ENCODE measurements around the gene SPI1.

Gene SPI1

DNA sequence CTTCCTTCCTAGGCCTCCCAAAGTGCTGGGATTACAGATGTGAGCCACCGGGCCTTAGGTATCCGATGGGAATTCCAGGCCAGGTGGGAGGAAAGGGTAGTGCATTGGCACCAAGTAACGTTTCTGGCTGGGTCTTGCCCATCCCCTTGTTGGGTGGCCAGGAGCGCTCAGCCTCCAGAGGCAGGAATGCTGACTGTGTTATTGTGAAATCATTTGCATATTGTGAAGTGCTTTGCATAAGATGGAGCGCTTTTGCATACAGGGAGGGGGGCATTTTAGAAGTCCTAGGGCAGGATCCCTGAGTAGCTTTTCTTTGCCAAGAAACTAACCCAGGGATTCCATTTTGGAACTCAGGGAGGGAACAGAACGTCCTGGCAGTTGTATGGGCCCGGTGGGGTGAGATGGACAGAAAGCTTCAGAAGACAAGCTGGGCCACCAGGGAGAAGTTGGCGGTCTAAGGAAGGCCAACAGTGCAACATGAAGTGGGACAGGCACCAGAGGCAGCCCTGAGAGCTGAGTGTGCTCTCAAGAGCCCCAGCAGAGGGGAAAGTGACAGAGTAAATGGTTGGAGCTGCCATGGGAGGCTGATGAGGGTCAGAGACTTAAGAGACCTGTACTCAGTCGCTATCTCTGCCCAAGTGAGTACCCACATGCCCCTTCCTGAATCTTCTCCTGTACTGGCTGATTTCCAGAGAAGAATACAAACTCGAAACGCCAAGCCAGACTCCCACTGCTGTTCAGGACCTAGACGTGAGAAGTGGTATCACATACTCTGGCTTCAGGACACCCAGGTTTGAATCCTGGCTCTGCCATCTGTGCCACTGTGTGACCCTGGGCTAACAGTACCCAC is 28.8 kb upstream of the SPI1 start:
- no peak for DNase-seq

DNA sequence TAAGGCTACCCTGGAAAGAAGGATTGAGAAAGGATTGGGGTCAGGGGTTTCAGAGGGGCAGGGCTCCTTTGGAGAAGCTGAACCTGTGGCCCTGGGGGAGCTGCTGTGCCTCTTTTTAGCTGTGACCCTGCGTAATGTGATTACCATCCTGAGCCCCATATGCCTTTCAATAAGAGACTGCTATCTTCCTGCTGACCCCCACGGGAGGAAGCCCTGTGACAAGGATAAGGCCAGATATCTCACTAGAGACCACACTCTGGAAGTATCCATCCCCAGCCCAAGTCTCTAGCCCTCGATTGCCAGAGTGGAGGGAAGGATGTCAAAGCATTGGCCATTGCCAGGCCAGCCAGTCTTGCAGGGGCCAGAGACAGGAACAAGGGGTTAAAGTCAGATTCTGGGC is 25.2 kb upstream of the SPI1 start:
- DNase-seq = no peak

DNA sequence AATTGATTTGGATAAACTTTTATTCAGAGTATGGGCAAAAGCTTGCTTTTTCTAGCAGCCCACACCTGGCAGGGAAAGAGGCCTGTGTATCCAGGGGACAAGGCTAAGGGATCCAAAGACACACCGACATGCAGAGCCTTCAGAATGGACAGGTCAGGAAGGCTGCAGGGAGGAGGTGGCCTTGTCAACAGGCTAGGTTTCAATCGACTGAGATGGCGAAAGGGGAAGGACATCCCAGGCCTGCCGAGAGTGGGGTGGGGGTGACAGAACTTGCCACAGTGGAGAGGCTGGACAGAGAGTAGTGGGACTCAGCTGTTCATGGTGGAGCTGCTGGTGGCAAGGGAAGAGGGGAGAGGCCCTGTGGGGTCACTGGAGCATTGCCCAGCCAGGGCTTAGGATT is 24.8 kb upstream of the SPI1 start:
- DNase-seq = no peak

DNA sequence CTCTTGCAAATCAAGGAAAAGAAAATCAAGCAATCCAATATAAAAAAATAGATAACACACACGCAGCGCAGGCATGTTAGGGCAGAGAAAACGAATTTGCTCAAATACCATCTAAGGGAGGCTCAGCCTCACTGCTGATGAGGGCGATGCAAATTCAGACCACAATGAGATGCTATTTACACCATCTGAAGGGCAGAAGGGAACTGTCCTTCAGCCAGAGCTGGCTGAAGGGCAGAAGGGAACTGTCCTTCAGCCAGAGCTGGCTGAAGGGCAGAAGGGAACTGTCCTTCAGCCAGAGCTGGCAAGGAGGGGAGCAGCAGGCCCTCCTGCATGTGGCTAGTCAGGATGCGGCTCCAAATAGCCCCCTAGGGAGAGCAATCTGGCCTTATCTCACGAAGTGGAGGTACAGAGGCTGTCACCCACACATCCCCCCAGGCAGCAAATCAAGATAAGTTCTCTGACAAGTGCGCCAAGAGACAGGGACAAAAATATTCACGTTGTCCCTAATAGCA is 22.5 kb upstream of the SPI1 start:
- DNase-seq = no peak

DNA sequence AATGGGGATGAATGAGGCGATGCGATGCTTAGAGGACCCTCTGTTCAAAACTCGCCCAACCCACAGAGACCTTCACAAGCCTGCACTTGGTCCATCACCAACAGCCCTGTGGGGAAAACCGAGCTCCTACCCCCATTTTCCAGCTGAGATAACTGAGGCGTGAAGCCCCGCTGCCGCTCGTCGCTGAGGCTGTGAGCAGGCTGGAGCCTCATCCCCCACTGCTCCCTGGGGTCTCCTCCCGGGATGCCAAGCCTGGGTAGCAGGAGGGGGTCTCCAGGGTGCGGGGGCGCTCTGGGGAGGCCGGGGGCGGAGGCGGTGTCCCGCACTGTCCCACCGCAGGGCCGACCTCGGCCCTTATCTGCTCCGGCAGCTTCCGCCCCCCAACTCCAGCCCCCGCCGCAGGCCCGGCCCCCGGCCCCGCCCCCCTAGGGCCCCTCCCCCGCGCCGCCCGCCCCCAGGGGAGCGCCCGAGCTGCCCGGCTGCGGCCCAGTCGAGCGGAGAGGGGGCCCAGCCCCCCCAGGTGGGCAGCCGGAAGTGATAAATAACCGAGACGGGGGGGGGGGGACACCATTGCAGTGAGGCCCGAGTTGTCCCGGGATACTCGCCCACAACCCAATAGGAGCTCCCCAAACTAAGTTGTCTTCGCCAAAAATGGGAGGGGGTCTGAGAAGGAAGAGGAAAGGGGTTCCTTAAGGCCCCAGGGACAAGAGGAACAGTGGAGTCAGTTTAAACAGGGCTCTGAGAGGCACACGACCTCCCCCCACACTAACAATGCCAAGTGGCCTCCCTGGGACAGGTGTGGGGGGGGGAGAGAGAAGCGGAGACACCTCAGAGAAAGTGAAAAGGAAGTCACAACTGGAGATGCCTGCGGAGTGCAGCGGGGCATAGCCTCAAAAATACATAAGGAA is 21.8 kb upstream of the SPI1 start:
- no peak for DNase-seq

DNA sequence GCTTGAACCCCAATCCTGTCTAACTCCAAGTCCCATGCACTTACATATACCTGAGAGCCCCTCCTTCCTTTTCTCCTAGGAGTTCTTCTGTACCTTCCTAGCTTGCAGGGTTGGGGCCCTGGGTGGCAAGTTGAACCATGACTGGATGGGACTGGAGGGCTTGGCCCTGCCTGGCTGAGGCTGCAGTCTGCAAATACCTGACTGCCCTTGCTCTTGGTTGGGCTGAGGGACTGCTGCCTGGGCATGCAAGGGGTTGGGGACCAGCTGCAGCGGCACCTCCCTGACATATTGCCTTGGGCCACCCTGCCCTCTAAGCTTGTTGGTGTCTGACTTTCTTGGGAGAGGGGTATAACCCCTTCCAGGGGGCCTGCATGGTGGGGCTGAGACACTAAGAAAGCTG is 20.2 kb upstream of the SPI1 start:
- no peak for DNase-seq

DNA sequence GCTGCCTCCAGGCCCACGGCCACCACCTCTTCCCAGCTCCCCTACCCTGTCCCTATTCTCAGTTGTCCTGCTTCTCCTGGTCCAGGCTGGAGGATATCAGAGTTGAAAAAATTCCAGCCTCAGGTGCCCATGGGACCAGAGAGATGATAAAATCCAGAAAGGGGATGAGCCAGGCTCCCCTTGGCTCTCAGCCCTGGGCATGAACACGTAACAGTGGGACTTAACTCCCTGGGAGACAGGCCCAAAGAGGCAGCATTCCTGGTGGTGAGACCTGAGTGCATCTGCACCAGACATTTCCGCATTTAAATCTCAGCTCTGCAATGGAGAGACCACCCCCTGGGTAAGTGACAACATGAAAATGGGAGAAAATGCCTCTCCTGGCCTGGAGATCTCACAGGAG is 19.7 kb upstream of the SPI1 start:
- DNase-seq = no peak

DNA sequence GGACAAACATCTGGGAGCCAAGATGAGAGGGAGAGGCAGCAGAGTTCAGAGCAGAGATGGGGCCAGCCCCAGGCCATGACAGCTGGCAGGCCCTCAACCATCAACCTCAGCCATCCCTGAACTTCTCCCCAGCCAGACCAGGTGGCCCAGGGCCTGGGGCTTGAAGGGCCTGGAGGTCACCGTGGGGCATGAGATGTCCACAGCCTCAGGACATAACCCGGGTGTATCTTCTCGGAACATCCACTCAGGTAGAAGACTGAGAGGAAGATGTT is 17.6 kb upstream of the SPI1 start:
- DNase-seq = no peak

DNA sequence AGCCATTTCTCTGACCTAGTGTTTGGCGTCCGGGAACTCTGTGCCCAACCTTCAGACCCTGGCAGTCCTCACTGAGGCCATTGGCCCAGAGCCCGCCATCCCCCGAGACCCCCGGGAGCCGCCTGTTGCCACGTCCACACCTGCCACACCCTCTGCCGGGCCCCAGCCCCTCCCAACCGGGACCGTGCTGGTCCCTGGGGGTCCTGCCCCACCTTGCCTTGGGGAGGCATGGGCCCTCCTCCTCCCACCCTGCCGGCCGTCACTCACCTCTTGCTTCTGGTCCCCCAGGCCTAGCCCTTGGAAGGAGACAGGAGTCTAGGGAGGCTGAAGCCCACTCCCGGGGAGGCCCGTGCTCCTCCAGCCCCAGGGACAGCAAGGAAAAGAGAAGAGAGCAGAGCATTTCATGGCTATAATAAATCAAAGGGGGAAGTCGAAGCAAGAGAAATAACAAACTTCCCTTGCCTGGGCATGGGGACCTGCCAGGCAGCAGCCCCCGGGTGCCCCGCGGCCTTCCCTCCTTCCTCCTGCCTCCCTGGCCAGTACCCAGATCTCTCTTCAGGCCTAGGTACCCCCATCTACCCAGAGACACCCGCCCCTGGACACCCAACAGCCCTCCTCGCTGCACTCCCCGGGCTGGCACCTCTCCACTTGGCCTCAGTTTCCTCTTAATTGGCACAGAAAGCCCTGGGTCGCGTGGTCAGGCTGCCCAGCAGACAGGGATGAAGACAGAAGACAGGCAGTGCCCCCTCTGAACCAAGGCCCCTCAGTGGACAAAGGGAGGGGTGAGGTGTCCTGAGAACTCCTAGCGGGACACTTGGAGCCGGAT is 17.1 kb upstream of the SPI1 start:
- no peak for DNase-seq

DNA sequence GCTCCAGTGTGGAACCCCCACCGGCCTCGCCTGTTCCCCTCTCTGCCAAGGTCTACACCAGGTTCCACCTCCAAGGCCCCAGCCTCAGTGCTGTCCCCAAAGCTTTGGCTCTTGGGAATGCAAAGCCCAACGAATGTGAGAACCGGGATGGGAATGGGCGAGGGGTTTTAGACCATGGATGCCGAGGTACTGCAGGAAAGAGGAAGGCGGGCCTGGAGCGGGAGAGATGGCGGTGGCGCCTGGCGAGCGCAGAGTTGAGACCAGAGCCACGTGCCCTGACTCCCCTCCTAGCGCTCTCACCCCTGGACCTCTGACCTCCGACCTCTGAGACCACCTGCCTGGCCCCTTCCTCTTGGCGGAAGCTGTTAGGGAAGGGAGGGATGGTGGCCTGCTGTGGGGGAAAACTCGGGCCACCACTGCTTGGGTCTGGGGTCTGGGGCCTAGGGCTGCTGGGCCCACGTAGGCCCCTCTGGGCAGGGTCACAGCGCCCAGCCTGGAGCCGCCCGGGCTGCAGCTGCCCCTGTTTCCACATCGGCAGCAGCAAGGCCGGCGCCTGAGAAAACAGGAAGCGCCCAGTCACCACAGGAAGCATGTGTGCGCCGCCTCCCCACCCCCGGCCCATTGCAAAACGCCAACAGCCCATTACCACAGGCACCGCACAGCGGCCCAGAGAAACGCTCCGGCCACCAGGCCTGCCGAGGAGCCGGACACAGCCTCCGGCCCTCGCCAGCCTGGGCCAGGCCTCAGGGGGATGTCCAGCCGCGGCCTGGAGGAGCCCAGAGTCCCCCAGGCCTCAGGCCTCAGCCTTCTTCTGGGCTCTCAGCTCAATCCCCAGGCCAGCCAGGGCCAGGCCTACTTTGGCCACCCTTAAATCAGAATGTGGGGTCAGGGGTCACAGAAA is 16.2 kb upstream of the SPI1 start:
- DNase-seq = no peak

DNA sequence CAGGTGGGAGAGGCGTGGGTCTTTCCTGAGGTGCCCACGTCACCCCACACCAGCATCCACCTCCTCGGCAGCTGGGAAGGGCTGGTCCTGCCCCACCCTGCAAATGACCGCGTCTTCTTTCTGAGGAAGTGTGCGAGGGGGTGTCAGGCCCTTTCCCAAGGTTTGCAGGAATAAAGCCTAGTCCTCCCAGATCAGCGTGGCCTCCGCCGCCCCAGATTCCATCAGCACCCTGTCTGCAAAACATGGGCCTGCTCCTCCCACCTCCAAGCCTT is 15.6 kb upstream of the SPI1 start:
- DNase-seq = no peak

DNA sequence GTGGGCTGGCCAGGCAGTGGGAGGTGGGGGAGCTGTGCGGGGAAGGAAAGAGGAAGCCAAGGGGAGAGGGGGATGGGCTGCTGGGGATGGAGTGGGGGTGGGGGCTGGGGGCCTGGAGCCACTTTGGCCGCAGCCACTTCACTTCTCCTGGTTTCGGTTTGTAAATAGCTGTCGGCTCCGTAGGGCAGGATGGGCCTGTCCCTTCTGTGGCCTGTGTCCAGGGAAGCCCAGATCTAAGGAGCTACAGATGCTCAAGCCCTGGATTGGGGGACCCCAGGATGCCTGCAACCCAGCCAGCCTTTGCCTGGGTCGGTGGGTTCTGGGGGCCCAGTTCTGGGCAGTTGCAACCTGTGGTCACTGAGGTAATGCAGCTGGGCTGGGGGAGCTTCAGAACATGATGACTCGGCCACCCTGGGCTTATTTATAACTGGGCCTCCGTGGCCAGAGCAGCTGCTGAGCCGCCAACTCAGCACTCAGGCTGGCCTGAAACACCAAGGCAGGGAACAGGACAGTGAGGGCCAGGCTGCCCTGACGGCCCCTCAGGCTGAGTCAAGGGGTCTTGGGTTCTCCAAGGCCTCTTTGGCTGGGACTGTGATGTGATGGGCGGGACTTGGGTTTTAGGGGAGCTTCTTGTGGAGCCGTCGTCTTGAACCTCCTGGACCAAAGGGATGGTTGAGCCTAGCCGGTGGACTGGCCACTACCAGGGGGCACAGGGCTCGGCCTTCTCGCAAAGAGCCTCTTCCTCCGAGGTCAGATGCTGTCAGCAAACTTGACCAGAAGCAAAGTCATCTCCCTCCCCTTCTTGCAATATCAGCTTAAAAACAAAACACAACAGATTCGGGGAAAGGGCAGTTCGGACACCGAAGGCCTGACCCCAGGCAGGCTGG is 15.1 kb upstream of the SPI1 start:
- no peak for DNase-seq

DNA sequence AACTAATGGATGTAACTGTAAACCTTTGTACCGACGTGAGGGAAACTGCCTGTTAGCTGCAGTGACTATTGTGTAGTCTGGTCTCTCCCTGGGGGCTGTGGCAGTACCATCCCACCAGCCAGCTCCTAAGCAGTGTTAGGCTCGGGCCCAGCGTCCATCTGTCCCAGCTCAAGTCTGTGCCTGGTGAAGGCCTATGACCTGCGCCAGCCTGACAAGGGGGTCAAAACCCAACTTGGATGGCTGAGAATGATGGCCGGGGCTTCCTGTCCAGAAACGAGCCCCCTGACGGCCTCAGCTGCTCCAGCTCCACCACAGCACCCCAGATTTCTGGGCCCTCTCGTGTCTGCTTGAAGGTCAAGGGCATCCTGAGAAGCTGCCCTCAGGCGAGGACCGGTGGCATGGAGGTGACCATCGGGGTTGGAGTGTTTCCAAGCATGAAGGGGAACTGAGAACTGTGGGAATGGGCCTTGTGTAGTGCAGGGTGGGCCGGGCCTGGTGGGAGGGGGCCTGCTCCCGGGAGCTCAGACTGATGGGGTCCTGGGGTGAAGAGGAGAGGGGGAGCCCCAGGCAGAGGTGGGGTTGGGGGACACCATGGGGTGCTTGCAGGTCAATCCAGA is 14.3 kb upstream of the SPI1 start:
- DNase-seq = no peak

DNA sequence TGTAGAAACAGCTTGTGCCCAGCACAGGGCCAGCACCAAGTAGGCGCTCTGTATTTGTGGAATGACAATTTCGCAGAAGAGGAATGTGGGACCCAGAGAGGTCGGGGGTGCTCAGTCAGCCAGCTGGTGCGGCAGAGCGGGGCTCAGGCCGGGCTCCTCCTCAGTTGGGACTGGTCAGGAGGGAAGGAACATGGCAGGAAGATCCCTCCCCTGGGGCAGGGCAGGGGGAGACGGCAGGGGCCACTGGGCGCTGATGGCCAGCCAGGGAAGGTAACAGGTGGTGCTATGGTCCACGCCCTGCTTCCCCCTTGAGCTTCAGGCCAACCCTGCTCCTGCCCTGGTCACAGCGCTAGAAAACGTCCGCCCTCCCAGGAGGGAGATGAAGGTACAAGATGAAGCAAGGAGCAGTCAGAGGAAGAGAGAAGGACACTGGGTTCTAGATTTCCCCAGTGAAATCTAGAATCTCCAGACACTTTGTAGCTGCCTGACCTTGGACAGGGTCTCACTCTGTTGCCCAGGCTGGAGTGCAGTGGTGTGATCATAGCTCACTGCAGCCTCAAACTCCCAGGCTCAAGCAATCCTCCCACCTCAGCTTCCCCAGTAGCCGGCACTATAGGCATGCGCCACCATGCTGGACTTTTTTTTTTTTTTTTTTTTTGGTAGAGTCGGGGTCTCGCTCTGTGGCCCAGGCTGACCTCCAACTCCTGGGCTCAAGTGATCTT is 13.5 kb upstream of the SPI1 start:
- DNase-seq = no peak

DNA sequence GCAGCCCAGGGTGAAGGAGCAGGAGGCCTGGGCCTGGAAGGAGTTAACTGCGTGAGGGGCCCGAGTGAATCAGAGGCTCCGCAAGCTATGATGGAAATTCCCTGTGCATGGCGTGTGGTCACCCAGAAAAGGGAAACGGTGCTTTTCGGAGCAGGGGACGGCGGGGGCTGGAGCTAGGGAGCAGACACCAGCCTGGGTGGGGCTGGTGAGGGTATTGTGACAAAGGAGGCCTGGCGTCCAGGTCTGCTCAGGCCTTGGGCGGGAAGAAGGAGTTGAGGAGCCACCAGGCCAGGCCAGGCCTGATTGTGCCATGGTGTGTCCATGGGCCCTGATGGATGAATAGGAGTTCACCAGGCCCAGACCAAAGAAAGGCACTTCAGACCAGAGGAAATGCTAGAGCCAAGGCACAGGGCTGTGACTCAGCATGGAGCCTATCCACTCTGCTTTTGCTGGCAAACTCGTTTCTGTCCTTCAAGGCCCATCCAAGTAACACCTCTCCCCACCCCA is 12.8 kb upstream of the SPI1 start:
- DNase-seq = no peak

DNA sequence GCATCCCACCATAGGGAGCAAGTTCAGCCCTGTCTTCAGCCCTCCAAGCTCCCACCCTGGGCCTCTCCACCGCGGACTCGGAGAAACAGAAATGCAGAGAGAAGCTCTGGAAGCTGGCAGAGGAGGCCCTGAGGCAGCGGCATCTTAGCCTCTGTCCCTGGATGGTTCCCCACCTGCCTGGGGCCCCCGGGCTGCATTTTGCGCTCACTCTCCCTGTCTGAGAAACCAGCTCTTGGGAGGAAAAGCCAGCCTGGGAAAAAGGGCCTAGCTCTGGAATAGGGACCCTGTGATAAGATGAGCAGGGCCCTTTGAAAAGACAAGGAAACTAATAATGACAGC is 12.0 kb upstream of the SPI1 start:
- DNase-seq = no peak

DNA sequence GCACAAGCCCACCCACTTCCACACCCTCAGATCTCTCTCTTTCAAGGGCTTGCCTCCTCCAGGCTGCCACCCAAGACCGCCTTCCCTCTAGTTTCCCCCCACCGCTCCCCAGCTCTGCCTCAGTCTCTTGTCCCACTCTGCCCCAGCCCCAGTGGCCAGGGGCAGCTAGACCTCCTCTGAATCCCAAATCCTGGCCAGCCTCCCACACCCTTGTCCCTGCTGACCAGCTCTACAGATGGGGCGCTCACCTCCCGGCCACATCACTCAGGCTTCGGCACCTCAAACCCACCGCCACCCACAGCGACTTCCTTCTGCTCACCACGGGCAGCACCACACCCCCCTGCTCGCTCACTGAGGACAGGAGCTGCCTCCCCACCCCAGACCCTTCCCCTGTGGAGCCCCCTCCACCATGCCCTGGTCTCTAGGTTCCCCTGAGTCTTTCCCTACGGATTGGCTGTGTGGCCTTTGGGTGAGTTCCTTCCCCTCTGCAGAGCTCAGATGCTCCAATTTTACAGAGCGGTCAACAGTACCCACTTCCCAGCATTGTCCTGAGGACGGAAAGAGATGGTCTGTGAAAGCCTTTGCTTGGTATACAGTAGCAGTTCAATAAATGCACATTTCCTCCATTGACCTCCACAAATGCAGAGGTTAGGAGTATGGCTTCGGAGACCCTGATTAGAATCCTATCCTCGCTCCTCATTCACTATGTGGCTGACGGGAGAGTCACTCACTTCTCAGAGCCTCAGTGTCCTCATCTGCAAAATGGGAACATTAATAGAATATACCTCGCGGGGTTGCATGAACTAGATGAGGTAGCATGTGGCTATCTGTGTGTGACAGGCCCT is 11.5 kb upstream of the SPI1 start:
- no peak for DNase-seq

DNA sequence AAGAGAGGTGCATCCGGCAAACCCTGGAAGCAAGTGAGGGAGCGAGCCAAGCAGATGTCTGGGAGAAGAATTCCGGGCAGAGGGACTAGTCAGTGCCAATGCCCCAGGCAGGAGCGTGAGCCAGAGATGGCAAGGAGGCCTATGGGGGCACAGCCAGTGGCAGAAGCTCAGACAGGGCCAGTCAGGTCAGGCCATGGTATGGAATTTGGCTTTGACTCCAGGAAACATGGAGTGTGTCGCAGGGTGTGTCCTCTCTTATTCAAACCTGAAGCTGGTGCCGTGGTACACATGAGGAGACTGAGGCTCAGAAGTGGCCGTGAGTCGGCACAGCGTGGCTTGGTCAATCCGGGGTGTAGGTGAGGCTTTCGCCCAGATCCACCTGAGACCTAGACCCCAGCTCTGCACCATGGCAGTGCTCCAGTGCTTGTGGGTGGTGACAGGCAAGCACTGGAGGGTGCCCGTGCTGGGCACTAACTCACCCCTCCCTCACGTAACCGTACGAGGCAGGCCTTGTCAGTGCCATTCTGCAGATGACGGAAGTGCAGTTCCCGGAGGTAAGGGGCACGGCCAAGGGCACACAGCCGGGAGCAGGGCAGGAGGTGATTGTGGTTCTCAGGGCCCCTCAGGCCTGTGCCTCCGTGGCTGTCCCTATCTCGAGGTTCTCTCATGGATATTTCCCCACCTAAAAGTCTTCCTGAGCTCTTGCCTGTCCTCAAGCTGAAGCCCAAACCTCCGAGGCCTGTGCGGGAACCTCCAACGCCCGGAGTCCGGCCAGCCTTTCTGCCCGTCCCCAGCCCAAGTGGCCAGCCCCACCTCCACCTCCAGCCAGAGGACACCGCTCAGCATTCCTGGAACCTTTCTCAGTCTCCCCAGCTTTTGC is 10.6 kb upstream of the SPI1 start:
- DNase-seq = no peak
